HG02884 (cell line): ENCODE measurements around the gene CDH12.
"Not testable (repeated sequence)": the region's sequence is repeated elsewhere in the genome, so short reads cannot be mapped to it uniquely, and the experiment has no call there.

Experiments
- ATAC-seq: cut with Tn5 transposase; IDR thresholded peaks from one replicate; pipeline ENCODE4 v1.9.1; 2021; ENCODE audit warnings: mild to moderate bottlenecking, moderate library complexity; ENCODE audit not compliant: unreplicated experiment

The CDH12 gene

GRCh38 chr5:22169226-22169625 lies 683.9 kb downstream of the CDH12 start:
- ATAC-seq: not testable (repeated sequence)

GRCh38 chr5:22168704-22169103 lies 684.4 kb downstream of the CDH12 start:
- ATAC-seq: not testable (repeated sequence)

- not testable (repeated sequence) for ATAC-seq
Measured at GRCh38 chr5:22165931-22166330, 687.2 kb downstream of the CDH12 start.

- not testable (repeated sequence) for ATAC-seq
Measured at GRCh38 chr5:22164910-22165748, 688.0 kb downstream of the CDH12 start.

- ATAC-seq: not testable (repeated sequence)
Measured at GRCh38 chr5:22156953-22157352, 696.2 kb downstream of the CDH12 start.

- not testable (repeated sequence) for ATAC-seq
Measured at GRCh38 chr5:22154779-22155178, 698.4 kb downstream of the CDH12 start.

GRCh38 chr5:22151801-22152200 lies 701.3 kb downstream of the CDH12 start:
- ATAC-seq: not testable (repeated sequence)

GRCh38 chr5:22140418-22140817 lies 712.7 kb downstream of the CDH12 start:
- not testable (repeated sequence) for ATAC-seq

GRCh38 chr5:22139662-22140300 lies 713.4 kb downstream of the CDH12 start:
- not testable (repeated sequence) for ATAC-seq

GRCh38 chr5:22111320-22111719 lies 741.8 kb downstream of the CDH12 start:
- no peak for ATAC-seq

GRCh38 chr5:22109315-22109714 lies 743.8 kb downstream of the CDH12 start:
- ATAC-seq: no peak

- ATAC-seq: no peak
Measured at GRCh38 chr5:22108545-22108944, 744.6 kb downstream of the CDH12 start.

- ATAC-seq: no peak
Measured at GRCh38 chr5:22102823-22103359, 750.3 kb downstream of the CDH12 start.

- no peak for ATAC-seq
Measured at GRCh38 chr5:22088517-22088916, 764.6 kb downstream of the CDH12 start.

- no peak for ATAC-seq
Measured at GRCh38 chr5:22079566-22079965, 773.6 kb downstream of the CDH12 start.

GRCh38 chr5:22079002-22079401 lies 774.1 kb downstream of the CDH12 start:
- ATAC-seq: no peak

GRCh38 chr5:22076586-22076985 lies 776.6 kb downstream of the CDH12 start:
- no peak for ATAC-seq

- ATAC-seq: no peak
Measured at GRCh38 chr5:22070186-22070728, 782.9 kb downstream of the CDH12 start.

- no peak for ATAC-seq
Measured at GRCh38 chr5:22063717-22064116, 789.4 kb downstream of the CDH12 start.

GRCh38 chr5:22058620-22059019 lies 794.5 kb downstream of the CDH12 start:
- no peak for ATAC-seq

- no peak for ATAC-seq
Measured at GRCh38 chr5:22057012-22057411, 796.1 kb downstream of the CDH12 start.

- no peak for ATAC-seq
Measured at GRCh38 chr5:22056601-22057000, 796.5 kb downstream of the CDH12 start.
